Suppressor macrophage (primary cell): ENCODE results near the gene STPG4.
"Not testable (repeated sequence)": the region's sequence is repeated elsewhere in the genome, so short reads cannot be mapped to it uniquely, and the experiment has no call there.

Source experiments
- DNase-seq, 4 experiments: peaks; one replicate each; pipeline ENCODE4 v3.0.0-alpha.2; 2020 to 2022

STPG4 gene

GRCh38 chr2:47126783-47127182, 28.3 kb downstream of the STPG4 start:
- DNase-seq = no peak

- not testable (repeated sequence) for DNase-seq
Measured at GRCh38 chr2:47124740-47125139, 30.4 kb downstream of the STPG4 start.

GRCh38 chr2:47120424-47120823, 34.7 kb downstream of the STPG4 start:
- not testable (repeated sequence) for DNase-seq

- peak in 1 of 4 experiments; percentile 18 for DNase-seq
Measured at GRCh38 chr2:47119001-47119400, 36.1 kb downstream of the STPG4 start.

GRCh38 chr2:47118581-47118980, 36.5 kb downstream of the STPG4 start:
- no peak for DNase-seq

- DNase-seq = no peak
Measured at GRCh38 chr2:47112665-47113435, 42.3 kb downstream of the STPG4 start.

- DNase-seq = no peak
Measured at GRCh38 chr2:47109680-47110079, 45.4 kb downstream of the STPG4 start.

- DNase-seq = no peak
Measured at GRCh38 chr2:47109007-47109375, 46.1 kb downstream of the STPG4 start.

- DNase-seq = not testable (repeated sequence)
Measured at GRCh38 chr2:47108267-47109006, 46.7 kb downstream of the STPG4 start.

GRCh38 chr2:47107201-47107600, 47.9 kb downstream of the STPG4 start:
- DNase-seq = not testable (repeated sequence)

- DNase-seq = not testable (repeated sequence)
Measured at GRCh38 chr2:47106231-47106630, 48.9 kb downstream of the STPG4 start.

GRCh38 chr2:47099712-47100111, 55.4 kb downstream of the STPG4 start:
- not testable (repeated sequence) for DNase-seq

- no peak for DNase-seq
Measured at GRCh38 chr2:47098953-47099352, 56.2 kb downstream of the STPG4 start.

- DNase-seq = no peak
Measured at GRCh38 chr2:47097563-47097962, 57.5 kb downstream of the STPG4 start.

GRCh38 chr2:47096451-47096850, 58.7 kb downstream of the STPG4 start:
- no peak for DNase-seq

GRCh38 chr2:47095349-47096020, 59.6 kb downstream of the STPG4 start:
- DNase-seq = no peak

- no peak for DNase-seq
Measured at GRCh38 chr2:47094511-47095142, 60.5 kb downstream of the STPG4 start.

GRCh38 chr2:47093626-47094025, 61.5 kb downstream of the STPG4 start:
- no peak for DNase-seq

GRCh38 chr2:47092465-47092864, 62.6 kb downstream of the STPG4 start:
- DNase-seq = no peak

GRCh38 chr2:47091118-47091517, 64.0 kb downstream of the STPG4 start:
- peak in 1 of 4 experiments; percentile 32 for DNase-seq

- no peak for DNase-seq
Measured at GRCh38 chr2:47089083-47089464, 66.0 kb downstream of the STPG4 start.

GRCh38 chr2:47088371-47089082, 66.6 kb downstream of the STPG4 start:
- DNase-seq = no peak
